Measurements from ENCODE around the gene LAMA1.

DNA sequence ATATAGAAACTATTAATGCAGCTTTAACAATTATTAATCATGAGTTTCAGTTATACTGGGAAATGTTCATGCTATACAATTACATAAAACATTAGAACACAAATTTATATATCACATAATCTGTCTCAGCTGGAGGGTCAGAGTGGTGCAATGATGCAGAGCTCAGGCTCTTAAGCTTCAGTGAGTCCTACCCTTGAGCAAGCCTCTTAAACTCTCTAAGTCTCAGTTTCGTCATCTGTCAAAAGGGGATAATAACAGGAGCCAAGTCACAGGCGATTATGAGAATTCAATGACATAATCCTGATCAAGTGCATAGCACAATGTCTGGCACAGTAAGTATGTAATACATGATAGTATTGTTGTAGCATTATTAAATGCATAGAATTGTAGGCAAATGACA lies 46.0 kb downstream of the LAMA1 start:
- TF ChIP-seq POLR2AphosphoS5 (IDR thresholded peaks at IDR 0.05) (no peak), TAF1 (IDR thresholded peaks at IDR 0.05; ENCODE audit: low read depth) (no peak), MXI1 (conservative IDR thresholded peaks at IDR 0.05; ENCODE audit: poor library complexity, severe bottlenecking) (no peak), EZH2 (IDR thresholded peaks at IDR 0.05; ENCODE audit: borderline replicate concordance, insufficient read depth, low read length, poor library complexity, severe bottlenecking) (no peak), EP300 (conservative IDR thresholded peaks at IDR 0.05; ENCODE audit: poor library complexity, severe bottlenecking) (no peak)
- TF ChIP-seq, protein P1, sequence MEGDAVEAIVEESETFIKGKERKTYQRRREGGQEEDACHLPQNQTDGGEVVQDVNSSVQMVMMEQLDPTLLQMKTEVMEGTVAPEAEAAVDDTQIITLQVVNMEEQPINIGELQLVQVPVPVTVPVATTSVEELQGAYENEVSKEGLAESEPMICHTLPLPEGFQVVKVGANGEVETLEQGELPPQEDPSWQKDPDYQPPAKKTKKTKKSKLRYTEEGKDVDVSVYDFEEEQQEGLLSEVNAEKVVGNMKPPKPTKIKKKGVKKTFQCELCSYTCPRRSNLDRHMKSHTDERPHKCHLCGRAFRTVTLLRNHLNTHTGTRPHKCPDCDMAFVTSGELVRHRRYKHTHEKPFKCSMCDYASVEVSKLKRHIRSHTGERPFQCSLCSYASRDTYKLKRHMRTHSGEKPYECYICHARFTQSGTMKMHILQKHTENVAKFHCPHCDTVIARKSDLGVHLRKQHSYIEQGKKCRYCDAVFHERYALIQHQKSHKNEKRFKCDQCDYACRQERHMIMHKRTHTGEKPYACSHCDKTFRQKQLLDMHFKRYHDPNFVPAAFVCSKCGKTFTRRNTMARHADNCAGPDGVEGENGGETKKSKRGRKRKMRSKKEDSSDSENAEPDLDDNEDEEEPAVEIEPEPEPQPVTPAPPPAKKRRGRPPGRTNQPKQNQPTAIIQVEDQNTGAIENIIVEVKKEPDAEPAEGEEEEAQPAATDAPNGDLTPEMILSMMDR (IDR thresholded peaks at IDR 0.05; ENCODE audit: poor library complexity, severe bottlenecking) = no peak

Measured in neural cell (in vitro differentiated cells).